ENCODE results near the gene CERS1.

DNA sequence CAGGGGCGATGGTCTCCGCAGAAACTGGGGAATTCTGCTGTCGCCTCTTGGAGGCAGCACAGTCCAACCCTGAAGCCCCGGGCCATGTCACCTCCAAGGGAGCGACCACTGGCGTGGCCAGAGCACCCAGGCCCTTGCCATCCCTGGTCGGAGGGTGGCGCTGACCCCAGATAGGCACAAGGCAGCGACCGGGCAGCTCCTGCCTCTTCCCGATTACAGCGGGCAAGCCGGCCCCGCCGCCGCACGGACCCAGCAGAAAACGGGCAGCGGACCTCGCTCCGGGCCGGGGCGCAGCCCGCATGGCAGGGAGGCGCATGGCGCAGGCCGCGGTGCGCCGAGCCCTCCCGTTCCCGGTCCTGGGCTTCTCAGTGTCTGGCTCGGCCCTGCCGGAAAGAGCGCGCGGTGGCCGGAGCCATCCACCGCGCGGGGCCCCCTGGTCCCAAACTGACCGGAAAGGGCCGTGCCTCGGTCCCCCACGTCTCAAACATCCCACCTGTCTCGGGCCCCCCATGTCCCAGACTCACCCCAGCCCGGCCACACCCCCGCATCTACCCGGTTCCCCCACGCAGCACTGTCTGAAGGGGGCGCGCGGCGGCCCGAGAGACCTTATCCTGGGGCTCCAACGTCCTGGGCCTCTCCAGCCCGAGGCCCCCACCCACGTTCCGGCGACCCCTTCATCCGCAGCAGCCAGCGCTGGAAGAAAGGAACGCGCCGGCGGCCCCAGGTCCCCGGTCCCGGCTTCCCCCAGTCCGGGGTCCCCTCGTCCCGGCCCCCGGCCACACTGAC lies 727 bp downstream of the CERS1 start:
- TF ChIP-seq, protein P1, sequence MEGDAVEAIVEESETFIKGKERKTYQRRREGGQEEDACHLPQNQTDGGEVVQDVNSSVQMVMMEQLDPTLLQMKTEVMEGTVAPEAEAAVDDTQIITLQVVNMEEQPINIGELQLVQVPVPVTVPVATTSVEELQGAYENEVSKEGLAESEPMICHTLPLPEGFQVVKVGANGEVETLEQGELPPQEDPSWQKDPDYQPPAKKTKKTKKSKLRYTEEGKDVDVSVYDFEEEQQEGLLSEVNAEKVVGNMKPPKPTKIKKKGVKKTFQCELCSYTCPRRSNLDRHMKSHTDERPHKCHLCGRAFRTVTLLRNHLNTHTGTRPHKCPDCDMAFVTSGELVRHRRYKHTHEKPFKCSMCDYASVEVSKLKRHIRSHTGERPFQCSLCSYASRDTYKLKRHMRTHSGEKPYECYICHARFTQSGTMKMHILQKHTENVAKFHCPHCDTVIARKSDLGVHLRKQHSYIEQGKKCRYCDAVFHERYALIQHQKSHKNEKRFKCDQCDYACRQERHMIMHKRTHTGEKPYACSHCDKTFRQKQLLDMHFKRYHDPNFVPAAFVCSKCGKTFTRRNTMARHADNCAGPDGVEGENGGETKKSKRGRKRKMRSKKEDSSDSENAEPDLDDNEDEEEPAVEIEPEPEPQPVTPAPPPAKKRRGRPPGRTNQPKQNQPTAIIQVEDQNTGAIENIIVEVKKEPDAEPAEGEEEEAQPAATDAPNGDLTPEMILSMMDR (IDR thresholded peaks at IDR 0.05): no peak
- TF ChIP-seq POLR2A (IDR thresholded peaks at IDR 0.05): no peak
